Activated CD4-positive, alpha-beta T cell treated with anti-CD3 and anti-CD28 coated beads, Interleukin-2, amount 50 U/mL, for 48 hours (primary cell): ENCODE measurements around the gene PAPPA2.

Source experiments
- DNase-seq, 2 experiments: peaks; one replicate each; pipeline ENCODE4 v3.0.0-alpha.2; 2020

Gene PAPPA2

GRCh38 chr1:176775996-176776395, 313.0 kb downstream of the PAPPA2 start:
- DNase-seq, result no peak

GRCh38 chr1:176778056-176778455, 315.1 kb downstream of the PAPPA2 start:
- no peak for DNase-seq

GRCh38 chr1:176779992-176780328, 317.0 kb downstream of the PAPPA2 start:
- no peak for DNase-seq

- DNase-seq, result no peak
Observed at GRCh38 chr1:176783309-176783708, 320.3 kb downstream of the PAPPA2 start.

GRCh38 chr1:176785056-176785455, 322.1 kb downstream of the PAPPA2 start:
- no peak for DNase-seq

- DNase-seq, result no peak
Observed at GRCh38 chr1:176785791-176786190, 322.8 kb downstream of the PAPPA2 start.

- no peak for DNase-seq
Observed at GRCh38 chr1:176786274-176786673, 323.3 kb downstream of the PAPPA2 start.

GRCh38 chr1:176789571-176790090, 326.7 kb downstream of the PAPPA2 start:
- no peak for DNase-seq

- DNase-seq, result no peak
Observed at GRCh38 chr1:176790786-176791185, 327.8 kb downstream of the PAPPA2 start.

- DNase-seq, result no peak
Observed at GRCh38 chr1:176791906-176792305, 328.9 kb downstream of the PAPPA2 start.

- DNase-seq, result no peak
Observed at GRCh38 chr1:176794897-176795508, 332.0 kb downstream of the PAPPA2 start.

- no peak for DNase-seq
Observed at GRCh38 chr1:176795929-176796328, 333.0 kb downstream of the PAPPA2 start.

GRCh38 chr1:176796583-176796982, 333.6 kb downstream of the PAPPA2 start:
- DNase-seq, result no peak

GRCh38 chr1:176799327-176799726, 336.4 kb downstream of the PAPPA2 start:
- no peak for DNase-seq

GRCh38 chr1:176800978-176801513, 338.1 kb downstream of the PAPPA2 start:
- no peak for DNase-seq

- no peak for DNase-seq
Observed at GRCh38 chr1:176801514-176802020, 338.6 kb downstream of the PAPPA2 start.

- no peak for DNase-seq
Observed at GRCh38 chr1:176802316-176802715, 339.3 kb downstream of the PAPPA2 start.

GRCh38 chr1:176803042-176803441, 340.1 kb downstream of the PAPPA2 start:
- DNase-seq, result no peak

- DNase-seq, result no peak
Observed at GRCh38 chr1:176803596-176803995, 340.6 kb downstream of the PAPPA2 start.

- DNase-seq, result no peak
Observed at GRCh38 chr1:176809292-176809691, 346.3 kb downstream of the PAPPA2 start.

GRCh38 chr1:176811511-176812288, 348.7 kb downstream of the PAPPA2 start:
- no peak for DNase-seq

- DNase-seq, result no peak
Observed at GRCh38 chr1:176815621-176816020, 352.6 kb downstream of the PAPPA2 start.

- DNase-seq, result no peak
Observed at GRCh38 chr1:176816232-176816631, 353.3 kb downstream of the PAPPA2 start.
